WTC11 (cell line): ENCODE results near the gene MAEA. TPM values are rescaled to one million over a fixed set of nuclear protein-coding genes. Genes with fewer than 3 reads are reported as not detected.

Source experiments
- ATAC-seq: fragments of 200-7000 bp; cut with Tn5 transposase; 2 replicates; pipeline ENCODE4 v1.10.0; 2021; ENCODE audit warnings: mild to moderate bottlenecking, moderate library complexity
- CTCF ChIA-PET: fragments of 300-600 bp; sonication (Branson Sonifier 250); formaldehyde crosslinking; loops from one replicate; lab custom pipeline; 2021; ENCODE audit warnings: antibody characterized with exemption; lab: Charles Lee
- POLR2A ChIA-PET: fragments of 350-600 bp; sonication (Branson Sonifier 250); formaldehyde crosslinking; loops from one replicate; lab custom pipeline; 2021; ENCODE audit warnings: antibody characterized with exemption; lab: Charles Lee
- DNase-seq: peaks from one replicate; pipeline ENCODE4 v3.0.0; 2021; ENCODE audit warnings: low spot score
- H3K27ac Mint-ChIP-seq: 2 replicates; pipeline ENCODE4 v1.8.0; 2021; ENCODE audit warnings: mixed read lengths
- H3K27me3 Mint-ChIP-seq: 2 replicates; pipeline ENCODE4 v1.8.0; 2021; ENCODE audit warnings: low read depth, mild to moderate bottlenecking, moderate library complexity, mixed read lengths
- H3K36me3 Mint-ChIP-seq: 2 replicates; pipeline ENCODE4 v1.8.0; 2021; ENCODE audit warnings: mixed read lengths
- H3K4me1 Mint-ChIP-seq: 2 replicates; pipeline ENCODE4 v1.8.0; 2022; ENCODE audit warnings: mixed read lengths
- H3K4me3 Mint-ChIP-seq: 2 replicates; pipeline ENCODE4 v1.8.0; 2021; ENCODE audit warnings: mild to moderate bottlenecking, moderate library complexity, mixed read lengths
- H3K9me3 Mint-ChIP-seq: 2 replicates; pipeline ENCODE4 v1.8.0; 2021; ENCODE audit warnings: mixed read lengths
- ARID4B ChIP-seq: sonication (generic); formaldehyde crosslinking; IDR thresholded peaks from 2 replicates; pipeline ENCODE4 v1.8.0; 2023; ENCODE audit warnings: missing genetic modification reagents, mild to moderate bottlenecking, borderline replicate concordance
- CBFB ChIP-seq: sonication (generic); formaldehyde crosslinking; IDR thresholded peaks from 2 replicates; pipeline ENCODE4 v1.8.1; 2022; ENCODE audit warnings: mild to moderate bottlenecking, low read depth, missing genetic modification reagents
- E2F1 ChIP-seq: sonication (generic); formaldehyde crosslinking; IDR thresholded peaks from 2 replicates; pipeline ENCODE4 v1.8.0; 2022; ENCODE audit warnings: mild to moderate bottlenecking, missing genetic modification reagents
- E2F4 ChIP-seq: sonication (generic); formaldehyde crosslinking; IDR thresholded peaks from 2 replicates; pipeline ENCODE4 v1.8.1; 2022; ENCODE audit warnings: low read depth, mild to moderate bottlenecking, moderate library complexity, missing genetic modification reagents, borderline replicate concordance
- E2F5 ChIP-seq: sonication (generic); formaldehyde crosslinking; IDR thresholded peaks from 2 replicates; pipeline ENCODE4 v1.8.1; 2022; ENCODE audit warnings: mild to moderate bottlenecking, moderate library complexity, missing genetic modification reagents
- ESRRA ChIP-seq: sonication (generic); formaldehyde crosslinking; IDR thresholded peaks from 2 replicates; pipeline ENCODE4 v1.8.1; 2022; ENCODE audit warnings: mild to moderate bottlenecking, missing genetic modification reagents, borderline replicate concordance
- FOXP1 ChIP-seq: sonication (generic); formaldehyde crosslinking; IDR thresholded peaks from 2 replicates; pipeline ENCODE4 v1.8.0; 2022; ENCODE audit warnings: missing genetic modification reagents, mild to moderate bottlenecking, moderate library complexity, borderline replicate concordance
- GRHL2 ChIP-seq: fragments of 250-450 bp; sonication (Bioruptor Pico); IDR thresholded peaks from 2 replicates; pipeline ENCODE4 v1.8.0; 2022; ENCODE audit warnings: mild to moderate bottlenecking, moderate library complexity; ENCODE audit not compliant: insufficient replicate concordance, severe bottlenecking
- GTF2I ChIP-seq: fragments of 250-450 bp; sonication (Bioruptor Pico); conservative IDR thresholded peaks from 2 replicates; pipeline ENCODE4 v1.4.0; 2021; ENCODE audit warnings: mild to moderate bottlenecking
- NFATC4 ChIP-seq: fragments of 250-450 bp; sonication (Bioruptor Pico); IDR thresholded peaks from 2 replicates; pipeline ENCODE4 v1.9.0; 2021; ENCODE audit warnings: mild to moderate bottlenecking
- PRDM15 ChIP-seq: sonication (generic); formaldehyde crosslinking; IDR thresholded peaks from 2 replicates; pipeline ENCODE4 v1.8.0; 2022; ENCODE audit warnings: missing genetic modification reagents
- SOX15 ChIP-seq: fragments of 250-450 bp; sonication (Bioruptor Pico); IDR thresholded peaks from 2 replicates; pipeline ENCODE4 v1.9.0; 2021; ENCODE audit warnings: mild to moderate bottlenecking
- SP1 ChIP-seq: sonication (generic); formaldehyde crosslinking; conservative IDR thresholded peaks from 2 replicates; pipeline ENCODE4 v1.8.1; 2022; ENCODE audit warnings: missing genetic modification reagents
- TEAD1 ChIP-seq: sonication (generic); formaldehyde crosslinking; IDR thresholded peaks from 2 replicates; pipeline ENCODE4 v1.8.0; 2022; ENCODE audit warnings: mild to moderate bottlenecking, missing genetic modification reagents
- TP53 ChIP-seq: sonication (generic); formaldehyde crosslinking; IDR thresholded peaks from 2 replicates; pipeline ENCODE4 v1.8.1; 2023; ENCODE audit warnings: mild to moderate bottlenecking, missing genetic modification reagents
- ZNF423 ChIP-seq: fragments of 250-450 bp; sonication (Bioruptor Pico); IDR thresholded peaks from 2 replicates; pipeline ENCODE4 v2.1.2; 2022; ENCODE audit warnings: mild to moderate bottlenecking, moderate library complexity
- total RNA-seq: library from RNA; stranded (reverse); gene quantifications from 3 replicates; pipeline ENCODE4 v1.2.3, GENCODE V29; 2021

Gene MAEA
- total RNA-seq, 1 experiment from 2014 or later: 86.9 TPM

GRCh38 chr4:1353186-1354055 lies 63.7 kb downstream of the MAEA start (continued):
- TF ChIP-seq CBFB (CRISPR knock-in tag) (no peak), TEAD1 (no peak), ARID4B (no peak), TP53 (CRISPR knock-in tag) (no peak), GRHL2 (CRISPR knock-in tag) (no peak), E2F4 (no peak), E2F5 (CRISPR knock-in tag) (no peak), PRDM15 (no peak), ESRRA (CRISPR knock-in tag) (no peak)
- TF ChIP-seq, all 79 proteins: peak for 0

GRCh38 chr4:1354136-1354982 lies 64.7 kb downstream of the MAEA start:
- no peaks in the 10 kb centered on the region for H3K9me3 Mint-ChIP-seq
- ATAC-seq (peak; percentile 31), DNase-seq (peak; percentile 37)
- no peaks in the 10 kb centered on the region for H3K27me3 Mint-ChIP-seq
- H3K4me3 Mint-ChIP-seq: no peak overlapping the region
- no peak overlapping the region for H3K27ac Mint-ChIP-seq
- TF ChIP-seq GTF2I (CRISPR knock-in tag) (no peak), E2F1 (CRISPR knock-in tag) (no peak), SOX15 (CRISPR knock-in tag) (no peak), CBFB (CRISPR knock-in tag) (no peak), ARID4B (no peak), SP1 (CRISPR knock-in tag) (no peak), NFATC4 (CRISPR knock-in tag) (no peak), ZNF423 (CRISPR knock-in tag) (no peak), FOXP1 (CRISPR knock-in tag) (no peak)
- TF ChIP-seq, all 79 proteins: peak for 0
- Mint-ChIP-seq H3K4me1 (no peaks in the 10 kb centered on the region), H3K36me3 (peaks cover 10% of the 10 kb centered on the region; the same call in 1 of the 2 replicates)
- POLR2A ChIA-PET: no interaction called here
- CTCF ChIA-PET: interaction anchor here (0.5 to 3.7 kb wide), 6 partner anchors 11 to 367 kb away, joined by 3 to 38 read pairs (median 4); partner anchors contain the start of gene TMEM129
